HK-2 (cell line): Measurements from ENCODE around the gene PIM2.

ENCODE experiments used
- DNase-seq: peaks from one replicate; pipeline ENCODE4 v3.0.0-alpha.2; 2018; ENCODE audit not compliant: unreplicated experiment

Gene PIM2

GRCh38 chrX:48864210-48864609 lies 54.6 kb downstream of the PIM2 start:
- peak; percentile 11 for DNase-seq
